ENCODE data around the gene DAO.

- TF ChIP-seq, protein P1, sequence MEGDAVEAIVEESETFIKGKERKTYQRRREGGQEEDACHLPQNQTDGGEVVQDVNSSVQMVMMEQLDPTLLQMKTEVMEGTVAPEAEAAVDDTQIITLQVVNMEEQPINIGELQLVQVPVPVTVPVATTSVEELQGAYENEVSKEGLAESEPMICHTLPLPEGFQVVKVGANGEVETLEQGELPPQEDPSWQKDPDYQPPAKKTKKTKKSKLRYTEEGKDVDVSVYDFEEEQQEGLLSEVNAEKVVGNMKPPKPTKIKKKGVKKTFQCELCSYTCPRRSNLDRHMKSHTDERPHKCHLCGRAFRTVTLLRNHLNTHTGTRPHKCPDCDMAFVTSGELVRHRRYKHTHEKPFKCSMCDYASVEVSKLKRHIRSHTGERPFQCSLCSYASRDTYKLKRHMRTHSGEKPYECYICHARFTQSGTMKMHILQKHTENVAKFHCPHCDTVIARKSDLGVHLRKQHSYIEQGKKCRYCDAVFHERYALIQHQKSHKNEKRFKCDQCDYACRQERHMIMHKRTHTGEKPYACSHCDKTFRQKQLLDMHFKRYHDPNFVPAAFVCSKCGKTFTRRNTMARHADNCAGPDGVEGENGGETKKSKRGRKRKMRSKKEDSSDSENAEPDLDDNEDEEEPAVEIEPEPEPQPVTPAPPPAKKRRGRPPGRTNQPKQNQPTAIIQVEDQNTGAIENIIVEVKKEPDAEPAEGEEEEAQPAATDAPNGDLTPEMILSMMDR (conservative IDR thresholded peaks at IDR 0.05; ENCODE audit: low read length): no peak
- no peak for TF ChIP-seq EZH2phosphoT487 (IDR thresholded peaks at IDR 0.05; ENCODE audit: borderline replicate concordance)
Measured at GRCh38 chr12:108912361-108912760, 32.5 kb downstream of the DAO start.

All from Loucy (cell line).